GM19328 (cell line): Measurements from ENCODE around the gene RAB31.
A peak's percentile ranks its signal among the peaks of the same experiment; 100 is the strongest.
"Not testable (repeated sequence)": the region's sequence is repeated elsewhere in the genome, so short reads cannot be mapped to it uniquely, and the experiment has no call there.

Experiments used
- ATAC-seq: cut with Tn5 transposase; IDR thresholded peaks from one replicate; pipeline ENCODE4 v1.9.1; 2021; ENCODE audit warnings: mild to moderate bottlenecking, moderate library complexity; ENCODE audit not compliant: unreplicated experiment

Gene RAB31

DNA sequence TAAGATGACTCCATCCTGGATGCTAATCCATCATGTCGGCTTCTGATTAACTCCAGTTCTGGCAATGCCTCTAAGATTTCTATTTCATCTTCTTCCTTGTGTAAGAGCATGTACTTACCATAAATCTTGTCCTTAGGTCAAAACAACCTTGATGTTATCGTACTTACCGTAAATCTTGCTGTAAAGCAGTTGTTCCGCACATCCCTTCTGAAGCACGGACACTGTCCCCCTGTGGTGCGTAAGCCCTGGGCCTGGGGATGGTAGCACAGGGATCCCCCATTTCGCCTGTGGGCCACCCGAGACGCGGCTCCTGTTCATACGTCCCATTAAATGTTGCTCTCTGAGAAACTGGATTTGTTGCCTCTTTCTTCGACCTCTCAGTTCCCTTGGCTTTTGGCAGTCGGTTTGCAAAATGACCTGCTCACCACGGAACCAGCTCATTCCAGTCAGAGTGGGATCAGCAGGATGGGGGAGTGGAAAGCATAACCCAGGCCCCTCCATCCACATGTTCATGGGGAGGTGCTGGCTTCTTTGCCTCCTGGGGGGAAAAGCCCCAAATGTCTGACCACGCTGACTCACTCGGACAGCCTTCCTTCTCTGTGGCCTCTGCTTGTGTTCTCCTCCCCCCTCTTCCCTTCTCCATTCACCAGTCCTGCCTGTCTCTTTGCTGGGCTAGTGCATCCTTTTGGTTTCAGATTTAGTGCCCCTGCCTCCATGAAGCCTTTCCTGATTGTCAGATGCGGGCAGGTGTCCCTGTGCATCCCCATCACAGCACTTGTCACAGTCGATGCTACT is 49.9 kb downstream of the RAB31 start:
- no peak for ATAC-seq

DNA sequence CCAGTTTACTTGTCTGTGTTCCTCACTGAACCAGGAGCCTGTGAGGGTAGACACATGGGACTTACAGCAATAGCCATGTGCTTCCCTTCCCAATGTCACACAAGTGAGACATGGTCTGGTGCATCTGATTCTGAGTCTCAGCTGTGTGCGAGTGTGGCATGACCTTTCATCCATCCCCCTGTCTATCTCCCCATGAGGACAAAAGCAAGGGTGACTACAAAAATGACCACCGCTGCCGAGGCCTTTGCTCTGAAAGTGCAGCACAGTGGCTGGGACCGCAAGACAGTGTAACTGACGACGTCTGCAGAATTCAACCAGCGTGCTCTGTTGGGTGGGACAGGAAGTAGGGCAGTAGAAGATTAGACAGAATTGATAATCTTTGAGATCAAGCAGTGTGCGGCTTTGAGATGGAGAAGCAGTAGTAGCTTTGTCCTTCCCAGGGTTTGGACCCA is 50.5 kb downstream of the RAB31 start:
- ATAC-seq = no peak

DNA sequence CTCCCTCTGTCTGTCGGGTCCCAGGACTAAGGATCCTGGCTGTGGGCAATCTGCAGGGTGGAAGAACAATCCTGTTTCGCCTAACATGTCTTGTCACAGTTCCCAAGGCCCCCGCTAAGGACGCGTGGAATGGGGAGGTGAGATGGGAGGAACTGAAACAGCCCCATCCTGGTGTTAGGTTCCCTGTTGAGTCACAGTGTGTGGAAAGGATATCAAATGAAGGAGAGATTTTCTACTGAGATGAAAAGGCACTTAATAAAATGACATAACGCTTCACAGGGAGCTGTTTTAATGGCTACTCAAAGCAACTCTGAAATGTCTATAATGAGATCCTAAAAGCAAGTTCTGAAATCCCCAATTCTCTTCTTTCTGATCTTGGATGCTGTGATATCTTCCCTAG is 52.5 kb downstream of the RAB31 start:
- no peak for ATAC-seq

DNA sequence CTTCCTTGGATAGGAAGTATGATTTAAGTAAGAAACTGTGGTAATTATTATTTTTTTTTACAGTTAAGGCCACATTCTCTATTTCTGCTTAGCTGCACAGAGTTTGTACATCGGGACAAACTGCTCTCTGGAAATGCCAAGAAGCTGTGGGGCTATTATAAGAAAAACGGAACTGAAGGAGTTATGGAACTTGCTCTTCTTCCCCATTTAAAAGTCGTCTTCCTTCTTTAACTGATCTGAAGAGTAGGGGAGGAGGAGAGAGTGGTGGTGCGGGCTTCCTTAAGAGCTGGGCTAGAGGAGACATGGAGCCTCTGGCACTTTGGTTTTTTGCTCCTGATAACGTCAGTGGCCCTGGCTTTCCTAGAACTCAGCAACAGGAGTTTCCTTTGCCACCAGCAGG is 54.4 kb downstream of the RAB31 start:
- no peak for ATAC-seq

DNA sequence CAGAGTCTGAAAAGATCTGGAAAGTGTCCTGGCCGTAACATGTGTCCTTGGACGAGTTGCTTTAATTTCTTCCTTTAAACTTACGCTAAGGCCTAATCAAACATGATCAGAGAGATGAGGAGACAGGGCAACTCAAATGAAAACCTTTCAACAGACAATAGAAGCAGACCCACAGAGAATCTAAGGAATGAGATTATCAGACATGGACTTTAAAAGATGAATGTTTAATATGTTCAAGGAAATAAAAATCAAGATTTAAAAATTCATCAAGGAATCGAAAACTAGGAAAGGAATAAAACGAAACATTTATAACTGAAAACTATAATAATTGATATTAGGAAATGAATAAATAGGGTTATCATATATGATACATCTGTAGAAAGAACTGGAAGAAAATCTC is 55.1 kb downstream of the RAB31 start:
- ATAC-seq = no peak

DNA sequence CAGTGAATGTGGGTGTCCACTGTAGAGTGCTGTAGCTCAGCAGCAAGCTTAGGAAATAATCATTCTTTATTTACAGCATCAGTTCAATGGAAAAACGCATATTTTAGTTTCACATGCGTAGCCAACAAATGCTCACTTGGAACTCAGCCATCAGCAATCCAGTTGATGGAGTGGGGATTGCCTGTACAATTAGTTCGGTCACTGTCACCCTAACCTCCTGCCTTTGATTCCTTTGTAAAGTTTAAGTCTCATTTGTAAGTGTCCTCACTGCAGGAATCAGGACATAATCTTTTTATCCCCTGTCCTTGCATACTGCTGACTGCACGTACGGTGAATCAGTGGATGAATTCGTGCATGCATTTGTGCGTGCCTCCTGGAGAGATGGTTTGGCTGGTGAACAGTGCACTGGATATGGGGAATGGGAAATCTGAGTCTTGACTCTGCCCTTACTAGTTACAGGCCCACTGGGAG is 55.9 kb downstream of the RAB31 start:
- no peak for ATAC-seq

DNA sequence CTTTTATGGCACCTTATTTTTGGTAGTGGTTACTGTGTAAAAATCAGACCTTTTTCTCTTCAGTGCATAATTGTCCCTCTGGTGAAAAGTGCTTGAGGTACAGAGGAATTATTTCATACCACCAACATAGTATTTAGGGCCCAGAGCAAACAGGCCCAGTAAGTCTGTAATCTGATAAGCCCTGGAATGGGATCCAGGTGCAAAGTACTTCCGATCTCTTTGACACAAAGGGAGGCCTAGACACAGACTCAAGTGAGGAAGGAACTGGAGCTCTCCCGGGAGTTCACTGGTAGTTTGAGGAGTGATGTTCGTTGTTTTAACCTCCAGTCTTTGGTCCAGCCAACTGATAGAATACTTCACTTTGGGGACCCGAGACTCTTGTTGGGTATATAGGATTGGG is 57.4 kb downstream of the RAB31 start:
- ATAC-seq = no peak

DNA sequence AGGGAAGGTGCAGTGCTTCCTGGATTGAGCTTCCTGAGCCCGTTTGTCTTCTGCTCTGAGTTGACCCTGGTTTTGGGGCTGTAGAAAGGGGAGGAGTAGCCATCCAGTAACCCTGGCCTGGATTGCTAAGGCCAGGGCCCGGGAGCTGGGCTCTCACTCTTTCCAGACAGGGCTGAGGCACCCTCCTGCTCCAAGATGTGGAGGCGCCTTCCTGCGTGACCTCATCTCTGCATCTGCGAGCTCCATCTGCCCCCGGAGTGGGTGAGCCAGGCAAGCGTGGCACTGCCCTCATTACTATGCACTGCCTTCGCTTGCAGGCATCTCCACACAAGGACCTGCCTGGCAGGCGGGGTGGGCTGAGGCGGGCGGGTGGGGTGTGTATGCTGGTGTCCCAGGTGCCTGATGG is 58.0 kb downstream of the RAB31 start:
- ATAC-seq = no peak

DNA sequence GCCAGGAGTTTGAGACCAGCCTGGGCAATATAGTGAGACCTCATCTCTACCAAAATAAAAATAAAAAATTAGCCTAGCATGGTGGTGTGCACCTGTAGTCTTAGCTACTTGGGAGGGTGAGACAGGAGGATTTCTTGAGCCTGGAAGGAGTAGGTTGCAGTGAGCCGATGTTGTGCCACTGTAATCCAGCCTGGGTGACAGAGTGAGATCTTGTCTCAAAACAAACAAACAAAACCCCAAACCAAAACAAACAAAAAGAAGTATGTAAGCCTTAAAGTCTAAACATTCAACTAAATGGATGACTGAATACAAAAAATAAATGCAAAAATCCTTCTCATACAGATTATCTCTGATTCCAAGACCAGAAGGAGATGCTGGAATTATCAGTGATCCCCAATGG is 58.6 kb downstream of the RAB31 start:
- ATAC-seq = no peak

DNA sequence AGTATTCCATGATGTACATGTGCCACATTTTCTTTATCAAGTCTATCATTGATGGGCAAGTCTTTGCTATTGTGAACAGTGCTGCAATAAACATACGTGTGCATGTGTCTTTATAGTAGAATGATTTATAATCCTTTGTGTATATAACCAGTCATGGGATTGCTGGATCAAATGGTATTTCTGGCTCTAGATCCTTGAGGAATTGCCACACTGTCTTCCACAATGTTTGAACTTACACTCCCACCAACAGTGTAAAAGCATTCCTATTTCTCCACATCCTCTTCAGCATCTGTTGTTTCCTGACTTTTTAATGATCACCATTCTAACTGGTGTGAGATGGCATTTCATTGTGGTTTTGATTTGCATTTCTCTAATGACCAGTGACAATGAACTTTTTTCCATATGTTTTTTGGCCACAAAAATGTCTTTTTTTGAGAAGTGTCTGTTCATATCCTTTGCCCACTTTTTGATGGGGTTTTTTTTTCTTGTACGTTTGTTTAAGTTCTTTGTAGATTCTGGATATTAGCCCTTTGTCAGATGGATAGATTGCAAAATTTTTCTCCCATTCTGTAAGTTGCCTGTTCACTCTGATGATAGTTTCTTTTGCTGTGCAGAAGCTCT is 60.1 kb downstream of the RAB31 start:
- not testable (repeated sequence) for ATAC-seq

DNA sequence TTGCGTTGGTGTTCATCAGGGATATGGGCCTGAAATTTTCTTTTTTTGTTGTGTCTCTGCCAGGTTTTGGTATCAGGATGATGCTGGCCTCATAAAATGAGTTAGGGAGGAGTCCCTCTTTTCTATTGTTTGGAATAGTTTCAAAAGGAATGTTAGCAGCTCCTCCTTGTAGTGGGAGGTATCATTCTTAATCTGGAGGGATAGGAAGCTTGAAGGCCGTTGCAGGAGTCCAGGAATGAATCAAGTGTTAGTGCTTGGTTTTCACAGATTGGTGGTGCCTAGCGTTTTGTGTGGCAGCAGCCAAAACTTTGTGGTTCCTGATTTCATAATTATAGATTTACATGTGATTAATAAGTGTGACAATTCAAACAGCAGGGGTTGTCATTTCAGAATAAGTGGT is 62.0 kb downstream of the RAB31 start:
- ATAC-seq = not testable (repeated sequence)

DNA sequence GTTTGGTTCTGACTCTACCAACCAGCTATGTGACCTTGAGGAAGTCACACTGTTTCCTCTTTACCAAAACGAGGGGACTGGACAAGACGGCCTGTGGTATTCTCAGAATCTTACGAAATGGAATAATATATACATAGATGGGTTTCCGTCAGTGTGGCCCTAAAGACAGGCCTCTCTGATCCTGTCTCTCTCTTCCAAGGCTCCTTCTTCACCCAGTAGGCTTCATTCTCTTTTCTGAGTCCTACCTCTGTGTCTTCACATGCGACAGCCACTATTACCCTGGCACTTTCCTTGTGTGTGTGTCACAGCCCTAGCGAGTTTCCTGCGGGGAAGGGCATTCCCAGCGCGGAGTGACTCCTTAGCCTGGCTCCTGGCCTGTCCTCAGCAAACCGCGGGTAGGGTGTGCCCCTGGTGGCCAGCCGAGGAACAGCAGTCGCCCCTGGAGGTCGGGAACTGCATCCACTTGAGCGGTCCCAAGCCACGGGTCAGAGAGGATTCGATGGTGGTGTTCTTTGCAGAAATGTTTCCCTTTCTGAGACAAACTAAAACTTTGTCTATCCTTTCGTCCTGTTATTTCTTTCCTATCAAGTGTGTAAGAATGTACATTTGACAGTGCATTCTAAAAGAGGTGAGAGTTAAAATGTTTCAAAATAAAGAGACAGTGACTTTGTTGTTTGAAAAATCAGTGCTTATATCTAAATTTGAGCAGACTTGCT is 63.3 kb downstream of the RAB31 start:
- ATAC-seq = peak; percentile 58

DNA sequence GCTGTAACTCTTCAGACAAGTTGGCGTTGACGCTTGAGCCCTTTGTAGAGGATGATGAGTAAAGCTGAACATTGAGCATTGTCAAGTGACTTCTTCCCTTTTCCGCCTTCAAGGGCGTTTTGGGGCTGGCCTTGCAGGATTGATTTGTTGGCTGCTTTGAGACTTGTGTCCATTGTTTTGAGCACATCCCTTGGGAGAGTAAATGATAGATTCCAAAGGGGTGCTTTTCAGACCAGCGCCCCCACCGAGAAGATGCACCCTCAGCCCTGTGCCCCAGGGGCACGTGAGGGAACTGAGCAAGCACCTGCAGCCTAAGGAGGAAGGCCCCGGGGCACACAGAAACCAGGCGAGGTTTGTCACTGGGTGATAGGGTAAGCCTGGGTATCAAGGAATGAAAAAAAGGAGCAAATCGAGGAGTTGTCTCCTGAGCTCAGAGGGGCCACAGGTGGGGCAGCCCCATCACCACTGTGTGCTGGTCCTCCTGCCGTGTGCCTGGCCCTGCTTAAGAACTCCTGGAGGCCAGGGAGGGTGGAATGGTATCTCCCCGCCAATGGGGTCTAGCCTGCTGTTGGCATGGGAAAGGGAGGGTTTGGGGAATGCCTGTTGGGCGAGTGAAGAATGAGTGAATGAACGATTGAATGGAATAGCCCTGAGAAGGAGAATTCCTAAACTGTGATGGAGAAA is 64.0 kb downstream of the RAB31 start:
- no peak for ATAC-seq

DNA sequence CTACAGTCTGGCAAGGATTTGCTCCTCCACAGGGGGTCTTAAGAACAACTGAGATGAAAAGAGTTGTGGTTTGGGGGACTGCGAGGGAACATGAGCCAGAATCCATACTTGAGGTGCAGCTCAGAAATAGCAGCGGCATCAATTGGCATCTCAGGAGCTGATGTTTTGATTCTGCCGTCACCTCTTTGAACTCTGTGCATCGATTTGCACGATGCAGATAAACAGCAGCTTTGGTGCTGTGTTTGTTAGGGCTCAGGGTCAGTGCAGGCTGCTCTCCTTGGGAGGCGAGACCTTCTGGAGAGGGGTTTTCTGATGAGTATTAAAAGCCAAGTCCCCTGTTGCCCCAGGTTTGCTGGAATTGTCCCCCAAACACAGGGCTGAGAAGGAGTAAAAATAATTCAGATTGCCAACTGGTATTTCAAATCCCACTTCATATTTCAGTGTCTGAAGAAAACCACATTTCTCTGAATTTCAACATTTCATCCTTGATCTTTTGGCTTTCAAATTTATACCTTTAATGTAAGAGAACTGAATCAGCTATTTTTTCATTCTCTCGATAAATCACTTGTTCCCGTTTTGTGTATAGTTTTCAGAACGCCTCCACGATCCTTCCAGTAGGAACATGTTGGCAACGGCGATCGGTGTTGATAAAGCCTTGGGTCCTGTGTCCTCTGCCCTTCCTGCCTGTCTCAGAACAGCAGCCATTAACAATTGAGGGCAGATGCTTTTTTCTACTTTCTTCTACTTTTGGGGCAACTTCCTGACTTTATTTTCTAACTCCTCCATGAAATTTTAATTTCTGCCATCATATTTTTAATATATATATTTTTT is 65.0 kb downstream of the RAB31 start:
- no peak for ATAC-seq

DNA sequence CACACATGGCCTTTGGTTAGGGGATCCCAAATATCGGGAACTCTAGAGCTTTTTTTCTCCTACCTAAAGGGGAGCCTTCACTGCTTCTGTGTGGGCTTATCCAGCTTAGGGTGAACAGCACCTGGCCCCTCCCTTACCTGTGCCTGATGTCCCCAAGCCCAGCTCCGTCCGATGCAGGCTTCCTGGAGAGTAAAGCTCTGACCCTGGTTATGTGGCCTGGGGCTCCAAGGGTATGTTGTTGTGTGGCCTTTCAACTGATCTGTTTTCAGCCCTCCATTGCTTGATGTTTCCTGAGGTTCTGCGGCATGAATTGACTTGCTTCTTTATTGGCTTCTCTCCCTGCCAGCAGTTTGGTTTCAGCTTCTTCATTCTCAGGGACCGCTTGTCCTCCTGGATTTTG is 66.0 kb downstream of the RAB31 start:
- ATAC-seq = no peak

DNA sequence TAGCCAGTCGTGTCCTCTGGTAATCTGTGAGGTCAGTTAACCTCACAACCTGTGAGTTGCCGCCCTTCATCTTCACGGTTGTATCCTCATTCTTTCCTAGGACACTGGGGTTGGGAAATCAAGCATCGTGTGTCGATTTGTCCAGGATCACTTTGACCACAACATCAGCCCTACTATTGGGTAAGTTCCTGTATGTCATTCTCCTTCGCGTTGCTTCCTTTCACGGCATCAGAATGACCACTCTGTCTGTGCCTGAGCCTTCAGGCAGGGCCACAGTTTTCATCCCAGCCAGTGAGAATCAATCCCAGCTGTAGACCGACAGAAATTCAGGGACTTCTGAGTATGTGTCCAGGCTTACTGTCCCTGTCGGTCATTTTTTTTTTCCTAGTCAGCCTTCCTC is 67.1 kb downstream of the RAB31 start:
- no peak for ATAC-seq

DNA sequence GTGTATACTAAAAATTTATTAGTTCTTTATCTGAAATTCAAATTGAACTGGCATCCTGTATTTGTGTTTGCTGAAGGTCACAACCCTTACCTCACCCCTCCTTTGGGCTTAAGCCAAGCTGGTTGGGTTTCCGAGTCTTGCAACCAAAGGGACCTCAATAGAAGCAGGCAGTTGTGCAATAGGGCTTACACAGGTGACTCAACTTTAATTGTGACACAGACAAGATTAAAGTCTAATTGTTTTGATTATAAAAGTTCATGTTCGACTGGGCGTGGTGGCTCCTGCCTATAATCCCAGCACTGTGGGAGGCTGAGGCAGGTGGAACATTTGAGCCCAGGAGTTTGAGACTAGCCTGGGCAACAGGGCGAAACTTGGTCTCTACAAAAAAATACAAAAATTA is 71.5 kb downstream of the RAB31 start:
- no peak for ATAC-seq

DNA sequence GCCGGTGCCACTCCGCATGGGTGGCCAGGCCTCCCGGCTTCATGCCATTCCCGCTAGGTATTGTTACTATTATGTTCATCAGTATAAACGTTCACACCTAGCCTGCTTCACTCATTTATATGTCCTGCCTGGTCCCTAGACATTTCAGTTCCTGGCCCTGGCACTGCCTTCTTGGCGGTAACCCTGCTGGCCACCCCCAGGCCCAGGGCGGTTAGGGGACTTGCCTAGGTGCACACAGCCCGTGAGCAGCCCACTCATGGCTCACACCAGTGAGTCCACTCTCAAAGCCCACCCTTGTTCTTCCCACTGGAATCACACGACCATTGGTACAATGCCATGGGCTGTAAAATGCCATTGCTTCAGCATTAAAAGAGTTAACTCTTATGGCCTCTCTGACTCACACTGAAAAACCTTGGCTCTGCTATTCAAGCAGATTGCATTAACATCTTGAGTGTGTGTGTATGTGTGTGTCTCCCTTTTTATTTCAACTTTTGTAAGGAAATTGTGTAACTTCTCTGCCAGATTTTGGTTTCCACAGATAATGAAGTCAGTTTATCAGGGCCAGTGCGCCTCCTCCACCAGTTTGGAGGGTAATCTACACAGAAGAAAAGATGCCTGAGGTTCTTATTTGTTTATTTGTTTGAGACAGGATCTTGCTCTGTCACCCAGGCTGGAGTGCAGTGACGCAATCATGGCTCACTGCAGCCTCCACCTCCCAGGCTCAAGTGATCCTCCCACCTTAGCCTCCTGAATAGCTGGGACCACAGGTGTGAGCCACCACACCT is 74.2 kb downstream of the RAB31 start:
- no peak for ATAC-seq

DNA sequence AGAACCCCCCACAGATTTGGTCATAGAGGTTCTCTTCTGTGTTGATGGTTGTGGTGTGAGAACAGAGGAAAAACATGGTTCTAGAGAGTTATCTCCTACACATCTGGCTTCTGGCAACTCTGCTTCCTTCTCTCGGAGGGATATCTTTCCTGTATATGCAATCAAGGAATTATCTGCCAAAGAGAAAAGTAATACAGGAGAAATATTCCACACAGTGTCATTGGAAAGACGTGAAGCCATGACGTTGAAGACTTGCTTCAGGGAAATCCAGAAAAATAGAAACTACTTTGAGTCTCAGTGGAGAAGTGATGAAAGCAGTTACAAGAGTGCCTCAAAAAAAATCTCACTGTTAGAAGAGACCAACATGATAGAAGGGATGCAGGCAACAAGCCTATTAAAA is 78.5 kb downstream of the RAB31 start:
- no peak for ATAC-seq

DNA sequence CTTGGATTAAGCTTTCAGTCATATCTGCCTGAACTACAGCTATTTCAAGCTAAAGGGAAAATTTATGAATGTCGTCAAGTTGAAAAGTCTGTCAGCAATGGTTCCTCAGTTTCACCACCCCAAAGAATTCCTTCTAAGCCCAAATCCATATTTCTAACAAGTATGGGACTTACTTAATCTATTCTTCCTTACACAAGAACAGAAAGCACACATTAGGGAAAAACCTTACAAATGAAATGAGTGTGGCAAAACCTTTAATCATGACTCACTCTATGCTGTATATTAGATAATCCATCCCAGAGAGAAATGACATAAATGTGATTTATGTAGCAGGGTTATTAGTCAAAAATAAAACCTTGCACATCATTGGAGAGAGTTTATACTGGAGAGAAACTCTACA is 78.9 kb downstream of the RAB31 start:
- no peak for ATAC-seq
